GM12878 (cell line): ENCODE results near the gene ACTR8. TPM values are rescaled to one million over a fixed set of nuclear protein-coding genes. Genes with fewer than 3 reads are reported as not detected.
A peak's percentile ranks its signal among the peaks of the same experiment; 100 is the strongest.

Source experiments
- BHLHE40 ChIP-seq, 2 experiments: fragments of 450-650 bp in 1 of 2; IDR thresholded peaks; 2 replicates each; pipeline ENCODE4 v1.6.1; 2011 to 2017; ENCODE audit warnings: low read depth in 2 of 2, borderline replicate concordance in 1 of 2, improper control_type of control experiment in 1 of 2, low read length in 1 of 2, mild to moderate bottlenecking in 1 of 2
- BMI1 ChIP-seq: fragments of 450-650 bp; IDR thresholded peaks from 2 replicates; pipeline ENCODE4 v1.6.1; 2016; ENCODE audit warnings: mild to moderate bottlenecking, moderate library complexity, borderline replicate concordance
- DPF2 ChIP-seq: fragments of 450-650 bp; IDR thresholded peaks from 2 replicates; pipeline ENCODE4 v1.6.1; 2017; ENCODE audit warnings: mild to moderate bottlenecking
- ETV6 ChIP-seq, 2 experiments: fragments of 450-650 bp in 1 of 2; IDR thresholded peaks in 1 of 2; conservative IDR thresholded peaks in 1 of 2; 2 replicates each; pipeline ENCODE4 v1.6.1; 2014; ENCODE audit warnings: antibody characterized with exemption in 1 of 2, borderline replicate concordance in 1 of 2, low read depth in 1 of 2, mild to moderate bottlenecking in 1 of 2, moderate library complexity in 1 of 2
- HDGF ChIP-seq: fragments of 450-650 bp; IDR thresholded peaks from 2 replicates; pipeline ENCODE4 v1.6.1; 2016; ENCODE audit warnings: antibody characterized with exemption
- KAT2A ChIP-seq: conservative IDR thresholded peaks from 2 replicates; pipeline ENCODE4 v1.6.1; 2011; ENCODE audit warnings: low read depth, low read length; ENCODE audit not compliant: control insufficient read depth
- MTA3 ChIP-seq: IDR thresholded peaks from 2 replicates; pipeline ENCODE4 v1.6.1; 2012; ENCODE audit warnings: low read length, inconsistent platforms, borderline replicate concordance
- RB1 ChIP-seq: fragments of 450-650 bp; formaldehyde crosslinking; IDR thresholded peaks from 2 replicates; pipeline ENCODE4 v1.6.1; 2017; ENCODE audit warnings: mild to moderate bottlenecking, borderline replicate concordance
- RCOR1 ChIP-seq: conservative IDR thresholded peaks from 2 replicates; pipeline ENCODE4 v1.6.1; 2012; ENCODE audit warnings: low read depth, low read length, improper control_type of control experiment
- SMAD5 ChIP-seq: IDR thresholded peaks from 2 replicates; pipeline ENCODE4 v1.6.1; 2016; ENCODE audit warnings: antibody characterized with exemption, low read depth
- SPI1 ChIP-seq: IDR thresholded peaks from 2 replicates; pipeline ENCODE4 v1.6.1; 2011; ENCODE audit warnings: low read depth, mild to moderate bottlenecking, low read length, moderate library complexity, borderline replicate concordance; ENCODE audit not compliant: insufficient read depth
- STAT3 ChIP-seq: IDR thresholded peaks from 2 replicates; pipeline ENCODE4 v1.6.1; 2011; ENCODE audit warnings: low read depth, low read length, improper control_type of control experiment
- TAF1 ChIP-seq: IDR thresholded peaks from 2 replicates; pipeline ENCODE4 v1.6.1; 2011; ENCODE audit warnings: mild to moderate bottlenecking, low read depth, low read length, borderline replicate concordance
- WRNIP1 ChIP-seq: IDR thresholded peaks from 2 replicates; pipeline ENCODE4 v1.6.1; 2011; ENCODE audit warnings: low read depth, low read length, improper control_type of control experiment, borderline replicate concordance
- ZNF207 ChIP-seq: fragments of 450-650 bp; IDR thresholded peaks from 2 replicates; pipeline ENCODE4 v1.6.1; 2014; ENCODE audit warnings: antibody characterized with exemption, mild to moderate bottlenecking, borderline replicate concordance
- ZNF384 ChIP-seq: IDR thresholded peaks from 2 replicates; pipeline ENCODE4 v1.6.1; 2012; ENCODE audit warnings: low read depth, mild to moderate bottlenecking, low read length, improper control_type of control experiment, borderline replicate concordance
- polyA plus RNA-seq, 11 experiments: library from polyadenylated mRNA; depleted of rRNA in 4 of 11; unstranded in 6 of 11; stranded (reverse) in 5 of 11; fragments of >200 nt; fragmentation: Nextera tagmentation in 4 of 11; fragmentation: Illumina TruSeq in 1 of 11; extraction: Ambion mirVana in 4 of 11; extraction: Trizol in 1 of 11; gene quantifications; 1 replicate in 1 of 11; 2 replicates in 10 of 11; pipeline versions ENCODE4 v1.2.1 to v1.2.3, GENCODE V29; 2011 to 2016; ENCODE audit warnings: inconsistent platforms in 2 of 11, missing spikeins in 2 of 11, low read depth in 1 of 11
- total RNA-seq, 4 experiments: library from RNA; depleted of rRNA in 3 of 4; stranded (reverse); fragments of >200 nt in 3 of 4; fragmentation: Illumina TruSeq in 1 of 4; extraction: Trizol in 1 of 4; gene quantifications; 2 replicates each; pipeline versions ENCODE4 v1.2.1 to v1.2.3, GENCODE V29; 2013 to 2021
- TF ChIP-seq, protein P1 (sequence below): fragments of 450-650 bp; IDR thresholded peaks from 2 replicates; pipeline ENCODE4 v1.6.1; 2014; ENCODE audit warnings: mild to moderate bottlenecking
- TF ChIP-seq, protein P2 (sequence below): IDR thresholded peaks from 2 replicates; pipeline ENCODE4 v1.6.1; 2012; ENCODE audit warnings: low read depth, low read length, improper control_type of control experiment
- TF ChIP-seq, protein P3 (sequence below), 3 experiments: IDR thresholded peaks in 2 of 3; conservative IDR thresholded peaks in 1 of 3; 2 replicates each; pipeline ENCODE4 v1.5.1; 2011; ENCODE audit warnings: low read depth in 3 of 3, low read length in 3 of 3, mild to moderate bottlenecking in 3 of 3, control low read depth in 2 of 3, moderate library complexity in 2 of 3, inconsistent platforms in 1 of 3, mixed read lengths in 1 of 3; ENCODE audit not compliant: control insufficient read depth in 2 of 3, insufficient read depth in 1 of 3; ENCODE audit errors: extremely low read depth in 1 of 3
- TF ChIP-seq, protein P4 (sequence below): IDR thresholded peaks from 2 replicates; pipeline ENCODE4 v1.6.1; 2011; ENCODE audit warnings: borderline replicate concordance, low read depth, mild to moderate bottlenecking, moderate library complexity, low read length; ENCODE audit not compliant: insufficient read depth, poor library complexity, severe bottlenecking

The ACTR8 gene
- total and polyA plus RNA-seq, 10 of the 15 experiments (the other 5 are each of a cell fraction or from before 2014, with no cell fraction given), result 5.3 to 35.7 (median 26.4) TPM

DNA sequence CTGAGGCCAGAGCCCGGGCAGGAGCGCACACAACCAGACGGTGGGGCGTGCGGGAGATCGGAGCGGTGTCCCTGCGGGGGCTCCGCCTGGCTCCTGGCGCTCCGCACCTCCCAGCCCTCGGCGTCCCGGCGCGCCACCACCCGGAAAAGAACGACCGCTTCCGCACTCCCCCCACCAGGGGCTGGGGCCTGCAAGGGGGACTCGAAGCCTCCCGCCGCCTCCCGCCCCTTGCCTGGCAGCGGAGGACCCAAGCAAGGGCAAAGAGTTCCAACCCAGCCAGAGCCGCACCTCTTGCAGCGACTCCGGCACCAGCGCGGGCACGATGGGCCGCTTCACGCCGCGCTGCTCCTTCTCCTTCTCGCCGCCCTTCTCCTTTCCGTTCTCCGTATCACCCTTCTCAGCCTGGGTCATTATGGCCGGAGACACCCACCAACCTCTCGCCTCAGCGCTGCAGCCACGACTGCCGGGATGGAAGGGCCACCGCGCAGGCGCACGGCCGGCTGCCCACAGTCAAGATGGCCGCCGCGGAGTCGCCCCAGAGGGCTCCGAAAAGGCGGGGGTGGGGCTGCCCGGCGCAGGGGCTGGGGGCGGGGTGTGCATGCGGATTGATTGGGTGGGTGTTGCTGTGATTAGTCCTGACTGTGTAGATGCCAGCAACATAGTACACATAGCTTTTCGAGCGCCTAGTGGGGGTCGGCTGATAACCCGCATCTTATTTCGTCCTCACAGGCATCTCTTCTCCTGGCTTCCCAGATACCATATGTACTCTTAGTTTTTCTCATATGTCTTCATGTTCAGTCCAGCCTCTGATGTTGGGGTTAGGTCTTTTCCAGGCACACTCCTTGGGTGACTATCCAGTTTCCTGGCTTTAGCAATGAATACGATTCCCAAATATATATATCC lies at the start of gene ACTR8 (continued):
- TF ChIP-seq, protein P1, sequence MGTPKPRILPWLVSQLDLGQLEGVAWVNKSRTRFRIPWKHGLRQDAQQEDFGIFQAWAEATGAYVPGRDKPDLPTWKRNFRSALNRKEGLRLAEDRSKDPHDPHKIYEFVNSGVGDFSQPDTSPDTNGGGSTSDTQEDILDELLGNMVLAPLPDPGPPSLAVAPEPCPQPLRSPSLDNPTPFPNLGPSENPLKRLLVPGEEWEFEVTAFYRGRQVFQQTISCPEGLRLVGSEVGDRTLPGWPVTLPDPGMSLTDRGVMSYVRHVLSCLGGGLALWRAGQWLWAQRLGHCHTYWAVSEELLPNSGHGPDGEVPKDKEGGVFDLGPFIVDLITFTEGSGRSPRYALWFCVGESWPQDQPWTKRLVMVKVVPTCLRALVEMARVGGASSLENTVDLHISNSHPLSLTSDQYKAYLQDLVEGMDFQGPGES, result no peak
- TF ChIP-seq KAT2A (no peak), MTA3 (no peak), SMAD5 (peak; percentile 85; the same call in 1 of the 2 replicates), SPI1 (0 out of 2 replicates have a peak, but pooled peaks have one; percentile 4), RCOR1 (no peak), BHLHE40 (IDR thresholded peaks at IDR 0.05; ENCODE audit: borderline replicate concordance in 1 of 2, low read depth in 2 of 2, low read length in 1 of 2) (peak in 1 of 2 experiments; percentile 31; a peak in 3 of 4 replicates), ZNF207 (peak; percentile 82; the same call in 1 of the 2 replicates), ZNF384 (no peak), HDGF (peak; percentile 73; the same call in 1 of the 2 replicates), BMI1 (no peak), ETV6 (conservative IDR thresholded peaks at IDR 0.05 in 1 of 2, IDR thresholded peaks at IDR 0.05 in 1 of 2; ENCODE audit: borderline replicate concordance in 1 of 2, low read depth in 1 of 2) (peak in 1 of 2 experiments; percentile 54; a peak in 1 of 4 replicates), WRNIP1 (no peak), DPF2 (peak; percentile 56), STAT3 (no peak), TAF1 (peak; percentile 98), RB1 (peak; percentile 79; the same call in 1 of the 2 replicates)
- TF ChIP-seq, protein P2, sequence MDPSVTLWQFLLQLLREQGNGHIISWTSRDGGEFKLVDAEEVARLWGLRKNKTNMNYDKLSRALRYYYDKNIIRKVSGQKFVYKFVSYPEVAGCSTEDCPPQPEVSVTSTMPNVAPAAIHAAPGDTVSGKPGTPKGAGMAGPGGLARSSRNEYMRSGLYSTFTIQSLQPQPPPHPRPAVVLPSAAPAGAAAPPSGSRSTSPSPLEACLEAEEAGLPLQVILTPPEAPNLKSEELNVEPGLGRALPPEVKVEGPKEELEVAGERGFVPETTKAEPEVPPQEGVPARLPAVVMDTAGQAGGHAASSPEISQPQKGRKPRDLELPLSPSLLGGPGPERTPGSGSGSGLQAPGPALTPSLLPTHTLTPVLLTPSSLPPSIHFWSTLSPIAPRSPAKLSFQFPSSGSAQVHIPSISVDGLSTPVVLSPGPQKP, result no peak; the same call in 1 of the 2 replicates
- TF ChIP-seq, protein P3, sequence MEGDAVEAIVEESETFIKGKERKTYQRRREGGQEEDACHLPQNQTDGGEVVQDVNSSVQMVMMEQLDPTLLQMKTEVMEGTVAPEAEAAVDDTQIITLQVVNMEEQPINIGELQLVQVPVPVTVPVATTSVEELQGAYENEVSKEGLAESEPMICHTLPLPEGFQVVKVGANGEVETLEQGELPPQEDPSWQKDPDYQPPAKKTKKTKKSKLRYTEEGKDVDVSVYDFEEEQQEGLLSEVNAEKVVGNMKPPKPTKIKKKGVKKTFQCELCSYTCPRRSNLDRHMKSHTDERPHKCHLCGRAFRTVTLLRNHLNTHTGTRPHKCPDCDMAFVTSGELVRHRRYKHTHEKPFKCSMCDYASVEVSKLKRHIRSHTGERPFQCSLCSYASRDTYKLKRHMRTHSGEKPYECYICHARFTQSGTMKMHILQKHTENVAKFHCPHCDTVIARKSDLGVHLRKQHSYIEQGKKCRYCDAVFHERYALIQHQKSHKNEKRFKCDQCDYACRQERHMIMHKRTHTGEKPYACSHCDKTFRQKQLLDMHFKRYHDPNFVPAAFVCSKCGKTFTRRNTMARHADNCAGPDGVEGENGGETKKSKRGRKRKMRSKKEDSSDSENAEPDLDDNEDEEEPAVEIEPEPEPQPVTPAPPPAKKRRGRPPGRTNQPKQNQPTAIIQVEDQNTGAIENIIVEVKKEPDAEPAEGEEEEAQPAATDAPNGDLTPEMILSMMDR (IDR thresholded peaks at IDR 0.05 in 2 of 3, conservative IDR thresholded peaks at IDR 0.05 in 1 of 3; ENCODE audit: control insufficient read depth in 2 of 3, extremely low read depth in 1 of 3, insufficient read depth in 1 of 3, low read depth in 3 of 3, low read length in 3 of 3), result 0 out of 6 replicates have a peak, but pooled peaks of 1 of the 3 experiments have one; percentile 13
- TF ChIP-seq, protein P4, sequence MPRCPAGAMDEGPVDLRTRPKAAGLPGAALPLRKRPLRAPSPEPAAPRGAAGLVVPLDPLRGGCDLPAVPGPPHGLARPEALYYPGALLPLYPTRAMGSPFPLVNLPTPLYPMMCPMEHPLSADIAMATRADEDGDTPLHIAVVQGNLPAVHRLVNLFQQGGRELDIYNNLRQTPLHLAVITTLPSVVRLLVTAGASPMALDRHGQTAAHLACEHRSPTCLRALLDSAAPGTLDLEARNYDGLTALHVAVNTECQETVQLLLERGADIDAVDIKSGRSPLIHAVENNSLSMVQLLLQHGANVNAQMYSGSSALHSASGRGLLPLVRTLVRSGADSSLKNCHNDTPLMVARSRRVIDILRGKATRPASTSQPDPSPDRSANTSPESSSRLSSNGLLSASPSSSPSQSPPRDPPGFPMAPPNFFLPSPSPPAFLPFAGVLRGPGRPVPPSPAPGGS, result no peak
